WERI-Rb-1 (cell line): Measurements from ENCODE around the gene SLC27A6.

Source experiments
- DNase-seq: peaks from one replicate; pipeline ENCODE4 v3.0.0-alpha.2; 2020
- H3K27ac ChIP-seq: fragments of 250-450 bp; sonication (Bioruptor Pico); 2 replicates; pipeline ENCODE4 v1.5.1; 2020; ENCODE audit warnings: mild to moderate bottlenecking, moderate library complexity
- H3K27me3 ChIP-seq: fragments of 250-450 bp; sonication (Bioruptor Pico); 2 replicates; pipeline ENCODE4 v1.5.1; 2021; ENCODE audit warnings: mild to moderate bottlenecking, low read depth, moderate library complexity; ENCODE audit not compliant: insufficient read depth, severe bottlenecking
- H3K36me3 ChIP-seq: fragments of 250-450 bp; sonication (Bioruptor Pico); 2 replicates; pipeline ENCODE4 v1.5.1; 2020; ENCODE audit warnings: mild to moderate bottlenecking, moderate library complexity
- H3K4me3 ChIP-seq: 2 replicates; pipeline ENCODE4 v1.5.1; 2011; ENCODE audit warnings: low read depth, mild to moderate bottlenecking, control low read depth, low read length
- H3K9me3 ChIP-seq: fragments of 250-450 bp; sonication (Bioruptor Pico); 2 replicates; pipeline ENCODE4 v1.5.1; 2021; ENCODE audit warnings: mild to moderate bottlenecking, moderate library complexity; ENCODE audit not compliant: severe bottlenecking
- TF ChIP-seq, protein P1 (sequence below): IDR thresholded peaks from 2 replicates; pipeline ENCODE4 v1.5.1; 2011; ENCODE audit warnings: low read depth, mild to moderate bottlenecking, control low read depth, inconsistent platforms, low read length

SLC27A6 gene

GRCh38 chr5:129074903-129075302 is 109.6 kb downstream of the SLC27A6 start:
- Histone ChIP-seq H3K27ac (peak overlapping the region; percentile 82), H3K4me3 (no peak overlapping the region), H3K36me3 (no peaks in the 10 kb centered on the region), H3K27me3 (no peaks in the 10 kb centered on the region), H3K9me3 (no peaks in the 10 kb centered on the region)
- peak; percentile 62 for DNase-seq
- TF ChIP-seq, protein P1, sequence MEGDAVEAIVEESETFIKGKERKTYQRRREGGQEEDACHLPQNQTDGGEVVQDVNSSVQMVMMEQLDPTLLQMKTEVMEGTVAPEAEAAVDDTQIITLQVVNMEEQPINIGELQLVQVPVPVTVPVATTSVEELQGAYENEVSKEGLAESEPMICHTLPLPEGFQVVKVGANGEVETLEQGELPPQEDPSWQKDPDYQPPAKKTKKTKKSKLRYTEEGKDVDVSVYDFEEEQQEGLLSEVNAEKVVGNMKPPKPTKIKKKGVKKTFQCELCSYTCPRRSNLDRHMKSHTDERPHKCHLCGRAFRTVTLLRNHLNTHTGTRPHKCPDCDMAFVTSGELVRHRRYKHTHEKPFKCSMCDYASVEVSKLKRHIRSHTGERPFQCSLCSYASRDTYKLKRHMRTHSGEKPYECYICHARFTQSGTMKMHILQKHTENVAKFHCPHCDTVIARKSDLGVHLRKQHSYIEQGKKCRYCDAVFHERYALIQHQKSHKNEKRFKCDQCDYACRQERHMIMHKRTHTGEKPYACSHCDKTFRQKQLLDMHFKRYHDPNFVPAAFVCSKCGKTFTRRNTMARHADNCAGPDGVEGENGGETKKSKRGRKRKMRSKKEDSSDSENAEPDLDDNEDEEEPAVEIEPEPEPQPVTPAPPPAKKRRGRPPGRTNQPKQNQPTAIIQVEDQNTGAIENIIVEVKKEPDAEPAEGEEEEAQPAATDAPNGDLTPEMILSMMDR, result no peak

DNA sequence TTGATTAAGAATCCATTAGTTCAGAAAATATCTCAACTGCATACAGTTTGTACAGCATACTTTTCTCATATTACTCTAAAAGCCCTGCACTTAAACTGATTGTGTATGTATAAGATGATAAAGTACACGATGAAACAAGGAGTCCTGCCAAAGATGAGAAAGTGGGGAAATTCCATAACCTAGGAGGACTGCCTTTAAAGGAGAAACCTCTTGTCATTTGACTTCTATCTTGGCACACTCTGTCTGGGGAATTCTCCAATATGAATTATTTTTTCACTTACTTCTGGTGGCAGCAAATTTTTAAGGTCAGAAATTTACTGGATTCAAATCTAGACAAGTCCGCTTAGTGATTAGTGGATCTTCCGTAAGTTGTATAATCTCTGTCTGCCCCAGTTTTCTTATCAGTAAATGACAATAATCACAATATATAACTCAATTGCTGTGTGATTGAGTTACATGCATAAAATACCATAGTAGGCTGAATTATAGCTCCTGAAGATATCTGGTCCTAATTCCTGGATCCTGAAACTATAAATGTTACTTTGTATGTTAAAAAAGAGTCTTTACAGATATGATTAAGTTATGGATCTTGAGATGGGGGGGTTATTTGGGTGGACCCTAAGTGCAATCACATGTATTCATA is 112.3 kb downstream of the SLC27A6 start:
- H3K9me3 ChIP-seq, result no peaks in the 10 kb centered on the region
- TF ChIP-seq, protein P1, result no peak
- H3K27ac ChIP-seq, result peak overlapping the region; percentile 66
- no peaks in the 10 kb centered on the region for H3K27me3 ChIP-seq
- H3K36me3 ChIP-seq, result no peaks in the 10 kb centered on the region
- DNase-seq, result no peak
- H3K4me3 ChIP-seq, result no peak overlapping the region; the same call in 1 of the 2 replicates

DNA sequence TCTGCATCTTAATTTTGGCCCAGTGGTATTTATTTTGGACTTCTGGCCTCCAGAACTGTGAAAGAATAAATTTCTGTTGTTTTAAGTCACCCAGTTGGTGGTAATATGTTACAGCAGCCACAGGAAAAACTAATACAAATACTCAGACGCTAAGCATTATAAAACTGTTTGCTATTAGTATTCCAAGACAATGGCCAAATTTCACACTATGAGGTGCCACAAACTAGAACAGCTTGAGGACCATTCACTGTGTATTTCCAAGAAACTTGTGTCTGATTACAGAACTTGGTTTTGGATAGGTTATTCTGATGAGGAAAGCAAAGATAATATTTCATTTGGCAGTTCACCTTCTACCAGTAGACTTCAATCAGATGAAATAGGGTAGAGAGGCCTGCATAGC is 113.0 kb downstream of the SLC27A6 start:
- Histone ChIP-seq H3K27ac (peak overlapping the region; percentile 66), H3K27me3 (no peaks in the 10 kb centered on the region), H3K4me3 (no peak overlapping the region), H3K36me3 (no peaks in the 10 kb centered on the region), H3K9me3 (no peaks in the 10 kb centered on the region)
- TF ChIP-seq, protein P1, result no peak
- no peak for DNase-seq

DNA sequence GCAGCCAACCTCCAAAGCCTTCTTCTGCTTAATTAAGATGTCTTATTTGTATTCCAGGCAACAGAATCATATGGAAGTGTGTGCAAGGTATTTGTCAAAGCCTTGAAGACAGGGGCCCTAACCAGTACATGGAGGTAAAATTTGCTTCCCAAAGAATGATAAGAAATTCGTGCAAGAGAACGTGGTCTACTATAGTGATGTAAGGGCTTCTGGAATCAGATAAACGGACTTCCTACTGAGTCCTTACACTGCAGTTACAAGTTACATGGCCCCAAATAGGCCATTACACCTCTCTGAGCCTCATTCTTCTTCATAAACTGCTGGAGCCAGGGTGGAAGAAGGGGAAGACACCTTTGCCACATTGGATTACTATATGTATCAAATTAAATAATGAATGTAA is 113.4 kb downstream of the SLC27A6 start:
- H3K9me3 ChIP-seq, result no peaks in the 10 kb centered on the region
- peak overlapping the region; percentile 66 for H3K27ac ChIP-seq
- H3K27me3 ChIP-seq, result no peaks in the 10 kb centered on the region

DNA sequence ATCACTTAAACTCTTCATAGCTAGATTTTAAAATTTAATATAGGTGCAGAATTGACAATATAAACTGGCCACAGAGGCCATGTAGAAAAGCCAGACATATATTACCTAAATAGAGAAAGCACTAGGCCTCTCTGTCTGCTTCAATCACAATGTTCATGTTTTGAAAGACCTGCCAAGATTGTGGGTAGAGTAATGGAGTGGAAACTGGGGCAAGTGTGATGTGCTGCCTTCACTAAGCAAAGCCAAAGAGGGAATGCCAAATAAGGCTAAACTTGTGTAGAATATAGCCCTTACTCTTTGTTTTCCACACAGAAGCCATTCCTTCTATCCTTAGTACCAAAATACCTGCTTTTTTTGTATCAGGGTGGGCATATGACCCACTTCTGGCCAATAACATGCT is 114.2 kb downstream of the SLC27A6 start:
- Histone ChIP-seq H3K9me3 (no peaks in the 10 kb centered on the region), H3K36me3 (no peaks in the 10 kb centered on the region), H3K27me3 (no peaks in the 10 kb centered on the region), H3K27ac (no peak overlapping the region), H3K4me3 (no peak overlapping the region)
- DNase-seq, result no peak
- TF ChIP-seq, protein P1, result no peak

More for the DNA sequence above, 113.4 kb downstream of the SLC27A6 start:
- TF ChIP-seq, protein P1, result no peak
- H3K36me3 ChIP-seq, result no peaks in the 10 kb centered on the region
- DNase-seq, result no peak
- no peak overlapping the region for H3K4me3 ChIP-seq

GRCh38 chr5:129080766-129081165 is 115.5 kb downstream of the SLC27A6 start:
- H3K9me3 ChIP-seq, result no peaks in the 10 kb centered on the region
- no peak overlapping the region for H3K4me3 ChIP-seq
- TF ChIP-seq, protein P1, result no peak
- DNase-seq, result no peak
- no peak overlapping the region for H3K27ac ChIP-seq
- H3K27me3 ChIP-seq, result no peaks in the 10 kb centered on the region
- no peaks in the 10 kb centered on the region for H3K36me3 ChIP-seq
